Superior temporal gyrus (tissue), 1 donor: Measurements from ENCODE around the gene DCUN1D2.
A peak's percentile ranks its signal among the peaks of the same experiment; 100 is the strongest.
"Not testable (repeated sequence)": the region's sequence is repeated elsewhere in the genome, so short reads cannot be mapped to it uniquely, and the experiment has no call there.

Experiments used
- DNase-seq: peaks from one replicate; pipeline ENCODE4 v3.0.0-alpha.2; 2016; ENCODE audit errors: extremely low spot score

The DCUN1D2 gene

GRCh38 chr13:113489549-113490495, 689 bp downstream of the DCUN1D2 start:
- peak; percentile 30 for DNase-seq

- no peak for DNase-seq
Observed at GRCh38 chr13:113489171-113489548, 1.4 kb downstream of the DCUN1D2 start.

- no peak for DNase-seq
Observed at GRCh38 chr13:113488283-113488682, 2.2 kb downstream of the DCUN1D2 start.

GRCh38 chr13:113486698-113487097, 3.8 kb downstream of the DCUN1D2 start:
- no peak for DNase-seq

- no peak for DNase-seq
Observed at GRCh38 chr13:113485545-113485944, 5.0 kb downstream of the DCUN1D2 start.

GRCh38 chr13:113483504-113484293, 6.8 kb downstream of the DCUN1D2 start:
- peak; percentile 42 for DNase-seq

GRCh38 chr13:113483081-113483480, 7.4 kb downstream of the DCUN1D2 start:
- no peak for DNase-seq

- no peak for DNase-seq
Observed at GRCh38 chr13:113479179-113479578, 11.3 kb downstream of the DCUN1D2 start.

- no peak for DNase-seq
Observed at GRCh38 chr13:113477724-113478123, 12.8 kb downstream of the DCUN1D2 start.

- no peak for DNase-seq
Observed at GRCh38 chr13:113476811-113477210, 13.7 kb downstream of the DCUN1D2 start.

- DNase-seq: no peak
Observed at GRCh38 chr13:113475911-113476310, 14.6 kb downstream of the DCUN1D2 start.

GRCh38 chr13:113475280-113475679, 15.2 kb downstream of the DCUN1D2 start:
- DNase-seq: no peak

- DNase-seq: no peak
Observed at GRCh38 chr13:113474179-113474578, 16.3 kb downstream of the DCUN1D2 start.

- DNase-seq: no peak
Observed at GRCh38 chr13:113472355-113473025, 18.0 kb downstream of the DCUN1D2 start.

- no peak for DNase-seq
Observed at GRCh38 chr13:113471844-113472243, 18.7 kb downstream of the DCUN1D2 start.

- not testable (repeated sequence) for DNase-seq
Observed at GRCh38 chr13:113470635-113471163, 19.8 kb downstream of the DCUN1D2 start.

GRCh38 chr13:113470073-113470472, 20.4 kb downstream of the DCUN1D2 start:
- DNase-seq: no peak

- no peak for DNase-seq
Observed at GRCh38 chr13:113469582-113469981, 20.9 kb downstream of the DCUN1D2 start.

- no peak for DNase-seq
Observed at GRCh38 chr13:113468472-113469201, 21.9 kb downstream of the DCUN1D2 start.

- DNase-seq: no peak
Observed at GRCh38 chr13:113468029-113468428, 22.5 kb downstream of the DCUN1D2 start.

GRCh38 chr13:113466383-113466782, 24.1 kb downstream of the DCUN1D2 start:
- no peak for DNase-seq
